Measurements from ENCODE around the gene NMRAL1. TPM values are rescaled to one million over a fixed set of nuclear protein-coding genes. Genes with fewer than 3 reads are reported as not detected.
A peak's percentile ranks its signal among the peaks of the same experiment; 100 is the strongest.

Gene NMRAL1
- total RNA-seq, 1 donor from 2014 or later = 48.7 TPM

DNA sequence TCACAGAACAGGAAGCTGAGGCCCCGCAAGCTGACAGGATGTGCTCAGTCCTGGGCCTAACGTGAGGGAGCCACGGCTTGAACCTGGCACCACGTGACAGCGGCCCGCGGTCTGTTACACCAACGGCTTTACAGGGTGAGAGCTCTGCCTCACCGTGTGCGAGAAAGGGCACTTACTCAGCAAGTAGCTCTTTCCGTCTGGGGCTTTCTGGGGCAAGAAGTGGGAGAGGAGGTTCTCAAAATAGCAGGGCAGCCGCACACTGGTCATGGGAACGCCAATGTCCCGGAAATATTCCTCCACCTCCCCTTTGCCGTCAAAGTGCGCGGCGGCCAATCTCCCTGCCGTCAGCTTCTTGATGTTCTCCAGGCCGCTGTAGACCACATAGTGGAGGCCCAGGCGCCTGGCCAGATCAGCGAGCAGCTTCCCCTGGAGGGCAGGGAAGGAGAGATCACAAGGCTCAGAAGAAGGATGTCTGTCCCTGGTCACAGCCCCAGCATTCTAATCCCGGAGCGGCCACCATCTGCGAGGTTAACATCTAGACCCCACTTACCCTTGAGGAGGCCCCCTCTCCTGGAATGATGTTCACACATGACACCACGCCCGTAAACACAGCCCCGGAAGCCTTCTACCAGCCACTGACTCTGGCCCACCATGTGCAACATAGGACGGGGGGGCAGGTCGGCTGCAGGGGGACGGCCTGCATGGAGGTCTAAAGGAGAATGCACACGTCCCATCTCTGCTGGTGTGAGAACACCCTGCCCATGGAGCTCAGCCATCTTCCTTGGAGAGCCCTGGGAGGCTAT is 8.2 kb downstream of the NMRAL1 start:
- Mint-ChIP-seq H3K27ac (no peak overlapping the region), H3K4me3 (ENCODE audit: low read depth) (no peak overlapping the region), H3K36me3 (ENCODE audit: insufficient read depth) (peaks cover 7% of the 10 kb centered on the region), H3K27me3 (no peaks in the 10 kb centered on the region), H3K9me3 (ENCODE audit: low read depth) (no peaks in the 10 kb centered on the region), H3K4me1 (ENCODE audit: low read depth) (no peaks in the 10 kb centered on the region)
- TF ChIP-seq, protein P1, sequence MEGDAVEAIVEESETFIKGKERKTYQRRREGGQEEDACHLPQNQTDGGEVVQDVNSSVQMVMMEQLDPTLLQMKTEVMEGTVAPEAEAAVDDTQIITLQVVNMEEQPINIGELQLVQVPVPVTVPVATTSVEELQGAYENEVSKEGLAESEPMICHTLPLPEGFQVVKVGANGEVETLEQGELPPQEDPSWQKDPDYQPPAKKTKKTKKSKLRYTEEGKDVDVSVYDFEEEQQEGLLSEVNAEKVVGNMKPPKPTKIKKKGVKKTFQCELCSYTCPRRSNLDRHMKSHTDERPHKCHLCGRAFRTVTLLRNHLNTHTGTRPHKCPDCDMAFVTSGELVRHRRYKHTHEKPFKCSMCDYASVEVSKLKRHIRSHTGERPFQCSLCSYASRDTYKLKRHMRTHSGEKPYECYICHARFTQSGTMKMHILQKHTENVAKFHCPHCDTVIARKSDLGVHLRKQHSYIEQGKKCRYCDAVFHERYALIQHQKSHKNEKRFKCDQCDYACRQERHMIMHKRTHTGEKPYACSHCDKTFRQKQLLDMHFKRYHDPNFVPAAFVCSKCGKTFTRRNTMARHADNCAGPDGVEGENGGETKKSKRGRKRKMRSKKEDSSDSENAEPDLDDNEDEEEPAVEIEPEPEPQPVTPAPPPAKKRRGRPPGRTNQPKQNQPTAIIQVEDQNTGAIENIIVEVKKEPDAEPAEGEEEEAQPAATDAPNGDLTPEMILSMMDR (IDR thresholded peaks at IDR 0.05; ENCODE audit: unreplicated experiment) = no peak
- DNase-seq (ENCODE audit: low spot score, unreplicated experiment) = no peak

DNA sequence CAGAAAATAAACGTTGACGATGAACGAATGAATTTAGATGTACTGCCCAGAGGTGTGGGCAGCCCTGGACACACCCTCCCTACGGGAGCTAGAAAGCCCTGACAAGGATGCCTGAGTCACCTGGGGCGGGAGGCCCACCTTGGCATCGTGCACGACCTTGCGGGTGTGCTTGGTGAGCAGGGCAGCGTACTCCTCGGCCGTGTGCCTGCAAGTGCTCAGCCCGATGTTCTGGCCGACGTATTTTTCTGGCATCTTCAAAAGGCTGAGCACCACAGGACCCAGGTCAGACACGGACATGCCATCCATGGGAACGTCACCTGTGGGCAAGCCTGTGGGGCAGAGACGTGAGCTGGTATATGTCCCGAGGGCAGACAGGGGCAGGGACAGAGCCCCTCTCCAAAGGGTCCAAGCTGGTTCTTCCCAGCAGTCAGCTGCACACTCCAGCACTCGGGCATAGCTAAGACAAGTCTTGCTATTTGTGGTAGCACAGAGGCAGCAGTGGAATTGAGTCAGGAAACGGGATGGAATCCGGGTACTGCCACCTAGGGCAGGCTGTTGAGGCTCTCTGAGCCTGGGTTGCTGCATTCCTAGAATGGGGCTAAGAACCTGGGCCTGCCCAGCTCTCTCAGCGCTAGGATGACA is 10.8 kb downstream of the NMRAL1 start:
- H3K27ac Mint-ChIP-seq = peak overlapping the region; percentile 27
- DNase-seq (ENCODE audit: low spot score, unreplicated experiment) = no peak
- TF ChIP-seq, protein P1 (IDR thresholded peaks at IDR 0.05; ENCODE audit: unreplicated experiment) = no peak
- no peak overlapping the region for H3K4me3 Mint-ChIP-seq (ENCODE audit: low read depth)
- H3K4me1 Mint-ChIP-seq (ENCODE audit: low read depth) = peaks cover 2% of the 10 kb centered on the region
- H3K9me3 Mint-ChIP-seq (ENCODE audit: low read depth) = no peaks in the 10 kb centered on the region
- H3K27me3 Mint-ChIP-seq = no peaks in the 10 kb centered on the region
- H3K36me3 Mint-ChIP-seq (ENCODE audit: insufficient read depth) = peaks cover 12% of the 10 kb centered on the region

GRCh38 chr16:4461250-4462085 is 13.0 kb downstream of the NMRAL1 start:
- Mint-ChIP-seq H3K27ac (peak overlapping the region; percentile 29), H3K4me1 (ENCODE audit: low read depth) (peaks cover 2% of the 10 kb centered on the region), H3K27me3 (no peaks in the 10 kb centered on the region), H3K4me3 (ENCODE audit: low read depth) (no peak overlapping the region), H3K9me3 (ENCODE audit: low read depth) (no peaks in the 10 kb centered on the region), H3K36me3 (ENCODE audit: insufficient read depth) (peaks cover 8% of the 10 kb centered on the region)
- TF ChIP-seq, protein P1 (IDR thresholded peaks at IDR 0.05; ENCODE audit: unreplicated experiment) = no peak
- no peak for DNase-seq (ENCODE audit: low spot score, unreplicated experiment)

- no peak overlapping the region for H3K27ac Mint-ChIP-seq
- DNase-seq (ENCODE audit: low spot score, unreplicated experiment) = no peak
- H3K4me3 Mint-ChIP-seq (ENCODE audit: low read depth) = no peak overlapping the region
- TF ChIP-seq, protein P1 (IDR thresholded peaks at IDR 0.05; ENCODE audit: unreplicated experiment) = no peak
- no peaks in the 10 kb centered on the region for H3K27me3 Mint-ChIP-seq
- H3K36me3 Mint-ChIP-seq (ENCODE audit: insufficient read depth) = peaks cover 11% of the 10 kb centered on the region
- H3K9me3 Mint-ChIP-seq (ENCODE audit: low read depth) = no peaks in the 10 kb centered on the region
- H3K4me1 Mint-ChIP-seq (ENCODE audit: low read depth) = peaks cover 2% of the 10 kb centered on the region
Measured at GRCh38 chr16:4460936-4461249, 13.5 kb downstream of the NMRAL1 start.

DNA sequence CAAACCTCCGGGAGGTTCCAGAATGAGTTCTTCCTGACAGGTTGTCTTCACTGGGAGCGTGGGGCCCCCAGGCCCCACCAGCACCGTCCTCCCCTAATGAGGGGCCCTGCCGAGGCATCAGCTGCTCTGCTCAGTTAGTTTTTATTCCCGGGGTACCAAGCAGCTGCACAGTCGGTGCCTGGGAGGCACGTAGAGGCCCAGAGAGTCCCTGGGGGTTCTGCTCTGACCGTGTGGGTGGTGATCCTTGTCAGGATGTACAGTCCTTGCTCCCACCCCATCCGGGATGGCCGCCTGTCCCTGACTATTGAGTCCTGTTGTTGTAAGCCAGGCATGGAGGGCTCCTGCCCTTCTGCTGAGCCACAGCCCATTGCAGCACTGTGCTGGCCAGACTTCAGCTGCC is 18.5 kb downstream of the NMRAL1 start:
- TF ChIP-seq, protein P1 (IDR thresholded peaks at IDR 0.05; ENCODE audit: unreplicated experiment) = no peak
- H3K4me3 Mint-ChIP-seq (ENCODE audit: low read depth) = no peak overlapping the region
- peaks cover 1% of the 10 kb centered on the region for H3K4me1 Mint-ChIP-seq (ENCODE audit: low read depth)
- H3K9me3 Mint-ChIP-seq (ENCODE audit: low read depth) = no peaks in the 10 kb centered on the region
- H3K36me3 Mint-ChIP-seq (ENCODE audit: insufficient read depth) = peaks cover 10% of the 10 kb centered on the region
- H3K27ac Mint-ChIP-seq = no peak overlapping the region
- no peaks in the 10 kb centered on the region for H3K27me3 Mint-ChIP-seq
- DNase-seq (ENCODE audit: low spot score, unreplicated experiment) = no peak
